GM12892 (cell line): ENCODE results near the gene CHRNG.

Experiments used
- POLR2A ChIP-seq: IDR thresholded peaks from 2 replicates; pipeline ENCODE4 v1.6.1; 2011; ENCODE audit warnings: low read depth, low read length, control low read depth
- POLR2AphosphoS5 ChIP-seq: IDR thresholded peaks from 2 replicates; pipeline ENCODE4 v1.6.1; 2011; ENCODE audit warnings: low read depth, low read length, control low read depth
- TAF1 ChIP-seq: IDR thresholded peaks from 2 replicates; pipeline ENCODE4 v1.6.1; 2011; ENCODE audit warnings: low read depth, mild to moderate bottlenecking, control low read depth, low read length, borderline replicate concordance

GRCh38 chr2:232522623-232523401 is 16.7 kb upstream of the CHRNG start:
- TF ChIP-seq POLR2AphosphoS5 (no peak), POLR2A (no peak), TAF1 (no peak)
